Epithelial cell of proximal tubule (primary cell): ENCODE data around the gene FLYWCH1. TPM values are rescaled to one million over a fixed set of nuclear protein-coding genes. Genes with fewer than 3 reads are reported as not detected.

Experiments
- DNase-seq: peaks from one replicate; pipeline ENCODE4 v3.0.0-alpha.2; 2011; ENCODE audit warnings: low read depth
- H3K4me3 ChIP-seq: 2 replicates; pipeline ENCODE4 v1.5.1; 2011; ENCODE audit warnings: low read depth, mild to moderate bottlenecking, low read length
- CTCF ChIP-seq: conservative IDR thresholded peaks from 2 replicates; pipeline ENCODE4 v1.5.1; 2012; ENCODE audit warnings: low read depth, mild to moderate bottlenecking, low read length
- total RNA-seq: library from RNA; depleted of rRNA; stranded (reverse); fragments of >200 nt; gene quantifications from 2 replicates; pipeline ENCODE4 v1.2.3, GENCODE V29; 2015

The FLYWCH1 gene
- total RNA-seq, 1 donor from 2014 or later: 47.1 TPM

GRCh38 chr16:2976201-2976600 is 64.5 kb downstream of the FLYWCH1 start:
- no peak overlapping the region for H3K4me3 ChIP-seq
- TF ChIP-seq CTCF: no peak
- DNase-seq: no peak

- DNase-seq: no peak
- no peak for TF ChIP-seq CTCF
Observed at GRCh38 chr16:2976673-2977072, 64.9 kb downstream of the FLYWCH1 start.

GRCh38 chr16:2977440-2977839 is 65.7 kb downstream of the FLYWCH1 start:
- no peak overlapping the region for H3K4me3 ChIP-seq
- TF ChIP-seq CTCF: no peak
- DNase-seq: no peak

More at GRCh38 chr16:2976673-2977072, 64.9 kb downstream of the FLYWCH1 start:
- no peak overlapping the region for H3K4me3 ChIP-seq

- H3K4me3 ChIP-seq: peak overlapping the region; percentile 90
- no peak for TF ChIP-seq CTCF
- no peak for DNase-seq
Observed at GRCh38 chr16:2979669-2980226, 68.0 kb downstream of the FLYWCH1 start.

GRCh38 chr16:2980227-2981176 is 68.8 kb downstream of the FLYWCH1 start, which contains the start of gene PKMYT1:
Gene PKMYT1, minus strand, starts transcription at chr16:2980446. Its CDS starts 789 bp downstream, at chr16:2979657.
- DNase-seq: no peak
- peak within 1 kb of the TSS; percentile 90 for H3K4me3 ChIP-seq
- TF ChIP-seq CTCF: no peak

- peak overlapping the region; percentile 90 for H3K4me3 ChIP-seq
- no peak for DNase-seq
- no peak for TF ChIP-seq CTCF
Observed at GRCh38 chr16:2981177-2981898, 69.6 kb downstream of the FLYWCH1 start.
